K562 (cell line): ENCODE results near the gene TRIM43. TPM values are rescaled to one million over a fixed set of nuclear protein-coding genes. Genes with fewer than 3 reads are reported as not detected.
A peak's percentile ranks its signal among the peaks of the same experiment; 100 is the strongest.

Source experiments
- EGR1 ChIP-seq: fragments of 450-650 bp; conservative IDR thresholded peaks from 2 replicates; pipeline ENCODE4 v1.6.1; 2017; ENCODE audit warnings: mild to moderate bottlenecking
- ETV5 ChIP-seq: sonication (generic); formaldehyde crosslinking; IDR thresholded peaks from 2 replicates; pipeline ENCODE4 v1.4.0; 2020; ENCODE audit warnings: low read depth, mild to moderate bottlenecking, missing genetic modification reagents
- FOXJ2 ChIP-seq: fragments of 200-800 bp; sonication (Bioruptor generic); IDR thresholded peaks from 2 replicates; pipeline ENCODE4 v1.6.1; 2016; ENCODE audit warnings: missing genetic modification characterization, missing compliant biosample characterization
- KDM4B ChIP-seq, 2 experiments: fragments of 450-650 bp in 1 of 2; sonication (generic) in 1 of 2; IDR thresholded peaks; 2 replicates each; pipeline ENCODE4 v1.6.1; 2016 to 2017; ENCODE audit warnings: borderline replicate concordance in 2 of 2, antibody characterized with exemption in 1 of 2, low read depth in 1 of 2, mild to moderate bottlenecking in 1 of 2
- MYBL2 ChIP-seq, 2 experiments: fragments of 450-650 bp in 1 of 2; sonication (generic) in 1 of 2; formaldehyde crosslinking in 1 of 2; IDR thresholded peaks; 2 replicates each; pipeline versions ENCODE4 v1.6.1 to v1.8.1; 2017 to 2022; ENCODE audit warnings: borderline replicate concordance in 1 of 2, inconsistent platforms in 1 of 2, low read depth in 1 of 2, mild to moderate bottlenecking in 1 of 2, missing genetic modification reagents in 1 of 2, moderate library complexity in 1 of 2
- POLR2A ChIP-seq: fragments of 450-650 bp; conservative IDR thresholded peaks from 2 replicates; pipeline ENCODE4 v1.6.1; 2016
- PTRF ChIP-seq: fragments of 450-650 bp; IDR thresholded peaks from 2 replicates; pipeline ENCODE4 v1.6.1; 2016; ENCODE audit warnings: mild to moderate bottlenecking, missing genetic modification characterization, missing compliant biosample characterization
- RBM15 ChIP-seq: fragments of 200-400 bp; formaldehyde crosslinking; IDR thresholded peaks from 2 replicates; pipeline ENCODE4 v1.6.1; 2018; ENCODE audit warnings: mild to moderate bottlenecking, low read length, moderate library complexity; ENCODE audit not compliant: insufficient read depth
- RNF2 ChIP-seq: sonication (generic); IDR thresholded peaks from 2 replicates; pipeline ENCODE4 v1.6.1; 2016
- SIX5 ChIP-seq, 2 experiments: IDR thresholded peaks; 2 replicates each; pipeline ENCODE4 v1.6.1; 2011; ENCODE audit warnings: low read length in 2 of 2, borderline replicate concordance in 1 of 2, low read depth in 1 of 2, mild to moderate bottlenecking in 1 of 2, moderate library complexity in 1 of 2; ENCODE audit not compliant: insufficient read depth in 1 of 2
- SMARCC2 ChIP-seq: fragments of 450-650 bp; IDR thresholded peaks from 2 replicates; pipeline ENCODE4 v1.6.1; 2017; ENCODE audit warnings: antibody characterized with exemption, moderate library complexity, mild to moderate bottlenecking, low read depth
- TRIM28 ChIP-seq: fragments of 450-650 bp; IDR thresholded peaks from 2 replicates; pipeline ENCODE4 v1.6.1; 2017
- XRCC5 ChIP-seq: fragments of 200-400 bp; formaldehyde crosslinking; IDR thresholded peaks from 2 replicates; pipeline ENCODE4 v1.6.1; 2017; ENCODE audit warnings: low read depth, mild to moderate bottlenecking, low read length
- polyA plus RNA-seq, 8 experiments: library from polyadenylated mRNA; depleted of rRNA in 4 of 8; stranded (reverse) in 5 of 8; unstranded in 3 of 8; fragments of >200 nt; fragmentation: Nextera tagmentation in 2 of 8; fragmentation: Illumina TruSeq in 1 of 8; extraction: Ambion mirVana in 2 of 8; extraction: Trizol in 1 of 8; gene quantifications; 2 replicates each; pipeline versions ENCODE4 v1.2.1 to v1.2.3, GENCODE V29; 2011 to 2014; ENCODE audit warnings: inconsistent platforms in 1 of 8, missing spikeins in 1 of 8
- total RNA-seq, 7 experiments: library from RNA; depleted of rRNA in 6 of 7; stranded (reverse); fragments of >200 nt in 6 of 7; fragmentation: Illumina TruSeq in 2 of 7; extraction: Trizol in 2 of 7; gene quantifications; 2 replicates each; pipeline versions ENCODE4 v1.2.1 to v1.2.3, GENCODE V29; 2011 to 2021; ENCODE audit warnings: low replicate concordance in 1 of 7
- TF ChIP-seq, protein P1 (sequence below): sonication (generic); formaldehyde crosslinking; IDR thresholded peaks from 2 replicates; pipeline ENCODE4 v1.8.0; 2023; ENCODE audit warnings: missing genetic modification reagents, mild to moderate bottlenecking, borderline replicate concordance
- TF ChIP-seq, protein P2 (sequence below): fragments of 450-650 bp; IDR thresholded peaks from 2 replicates; pipeline ENCODE4 v1.6.1; 2018; ENCODE audit not compliant: partially characterized antibody
- TF ChIP-seq, protein P3 (sequence below): IDR thresholded peaks from 2 replicates; pipeline ENCODE4 v1.6.1; 2011; ENCODE audit not compliant: insufficient read length; ENCODE audit errors: extremely low read depth

Gene TRIM43
- total and polyA plus RNA-seq, 9 of the 15 experiments (the other 6 are each of a cell fraction or from before 2014, with no cell fraction given) = not detected

DNA sequence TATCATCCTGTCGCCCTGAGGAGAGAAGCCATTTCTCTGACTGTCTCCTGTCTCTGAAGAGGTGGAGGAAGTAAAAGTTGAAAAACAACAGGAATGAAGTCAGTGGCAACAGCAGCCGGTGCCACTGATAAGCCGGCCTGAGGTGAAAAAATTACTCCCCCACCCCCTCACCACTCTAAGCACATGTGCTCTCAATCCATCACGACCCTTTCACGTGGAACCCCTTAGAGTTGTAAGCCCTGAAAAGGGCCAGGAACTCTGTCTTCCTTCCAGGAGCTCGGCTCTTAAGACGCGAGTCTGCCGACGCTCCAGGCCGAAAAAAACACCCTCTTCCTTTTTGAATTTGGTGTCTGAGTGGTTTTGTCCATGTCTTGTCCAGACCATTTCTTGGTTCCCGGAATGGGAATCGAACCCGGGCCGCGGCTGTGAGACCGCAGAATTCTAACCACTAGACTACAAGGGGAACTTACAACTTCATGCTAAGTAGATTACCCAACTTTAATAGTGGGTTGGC lies 40.7 kb upstream of the TRIM43 start (continued):
- TF ChIP-seq ETV5 = no peak
- 0 out of 4 replicates have a peak, but pooled peaks of 1 of the 2 experiments have one; percentile 23 for TF ChIP-seq KDM4B (IDR thresholded peaks at IDR 0.05; ENCODE audit: borderline replicate concordance in 2 of 2, low read depth in 1 of 2)
- no peak for TF ChIP-seq PTRF
- TF ChIP-seq RBM15 = no peak
- TF ChIP-seq EGR1 = peak; percentile 46
- TF ChIP-seq SIX5 (IDR thresholded peaks at IDR 0.05; ENCODE audit: borderline replicate concordance in 1 of 2, insufficient read depth in 1 of 2, low read depth in 1 of 2, low read length in 2 of 2) = no peak
- no peak for TF ChIP-seq TRIM28
- TF ChIP-seq, protein P1, sequence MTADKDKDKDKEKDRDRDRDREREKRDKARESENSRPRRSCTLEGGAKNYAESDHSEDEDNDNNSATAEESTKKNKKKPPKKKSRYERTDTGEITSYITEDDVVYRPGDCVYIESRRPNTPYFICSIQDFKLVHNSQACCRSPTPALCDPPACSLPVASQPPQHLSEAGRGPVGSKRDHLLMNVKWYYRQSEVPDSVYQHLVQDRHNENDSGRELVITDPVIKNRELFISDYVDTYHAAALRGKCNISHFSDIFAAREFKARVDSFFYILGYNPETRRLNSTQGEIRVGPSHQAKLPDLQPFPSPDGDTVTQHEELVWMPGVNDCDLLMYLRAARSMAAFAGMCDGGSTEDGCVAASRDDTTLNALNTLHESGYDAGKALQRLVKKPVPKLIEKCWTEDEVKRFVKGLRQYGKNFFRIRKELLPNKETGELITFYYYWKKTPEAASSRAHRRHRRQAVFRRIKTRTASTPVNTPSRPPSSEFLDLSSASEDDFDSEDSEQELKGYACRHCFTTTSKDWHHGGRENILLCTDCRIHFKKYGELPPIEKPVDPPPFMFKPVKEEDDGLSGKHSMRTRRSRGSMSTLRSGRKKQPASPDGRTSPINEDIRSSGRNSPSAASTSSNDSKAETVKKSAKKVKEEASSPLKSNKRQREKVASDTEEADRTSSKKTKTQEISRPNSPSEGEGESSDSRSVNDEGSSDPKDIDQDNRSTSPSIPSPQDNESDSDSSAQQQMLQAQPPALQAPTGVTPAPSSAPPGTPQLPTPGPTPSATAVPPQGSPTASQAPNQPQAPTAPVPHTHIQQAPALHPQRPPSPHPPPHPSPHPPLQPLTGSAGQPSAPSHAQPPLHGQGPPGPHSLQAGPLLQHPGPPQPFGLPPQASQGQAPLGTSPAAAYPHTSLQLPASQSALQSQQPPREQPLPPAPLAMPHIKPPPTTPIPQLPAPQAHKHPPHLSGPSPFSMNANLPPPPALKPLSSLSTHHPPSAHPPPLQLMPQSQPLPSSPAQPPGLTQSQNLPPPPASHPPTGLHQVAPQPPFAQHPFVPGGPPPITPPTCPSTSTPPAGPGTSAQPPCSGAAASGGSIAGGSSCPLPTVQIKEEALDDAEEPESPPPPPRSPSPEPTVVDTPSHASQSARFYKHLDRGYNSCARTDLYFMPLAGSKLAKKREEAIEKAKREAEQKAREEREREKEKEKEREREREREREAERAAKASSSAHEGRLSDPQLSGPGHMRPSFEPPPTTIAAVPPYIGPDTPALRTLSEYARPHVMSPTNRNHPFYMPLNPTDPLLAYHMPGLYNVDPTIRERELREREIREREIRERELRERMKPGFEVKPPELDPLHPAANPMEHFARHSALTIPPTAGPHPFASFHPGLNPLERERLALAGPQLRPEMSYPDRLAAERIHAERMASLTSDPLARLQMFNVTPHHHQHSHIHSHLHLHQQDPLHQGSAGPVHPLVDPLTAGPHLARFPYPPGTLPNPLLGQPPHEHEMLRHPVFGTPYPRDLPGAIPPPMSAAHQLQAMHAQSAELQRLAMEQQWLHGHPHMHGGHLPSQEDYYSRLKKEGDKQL (CRISPR knock-in tag) = no peak
- TF ChIP-seq MYBL2 (IDR thresholded peaks at IDR 0.05; ENCODE audit: low read depth) = no peak
- no peak for TF ChIP-seq MYBL2 (CRISPR knock-in tag; IDR thresholded peaks at IDR 0.05; ENCODE audit: borderline replicate concordance)
- TF ChIP-seq POLR2A = 0 out of 2 replicates have a peak, but pooled peaks have one; percentile 27
- no peak for TF ChIP-seq FOXJ2 (tag)
- TF ChIP-seq, protein P2, sequence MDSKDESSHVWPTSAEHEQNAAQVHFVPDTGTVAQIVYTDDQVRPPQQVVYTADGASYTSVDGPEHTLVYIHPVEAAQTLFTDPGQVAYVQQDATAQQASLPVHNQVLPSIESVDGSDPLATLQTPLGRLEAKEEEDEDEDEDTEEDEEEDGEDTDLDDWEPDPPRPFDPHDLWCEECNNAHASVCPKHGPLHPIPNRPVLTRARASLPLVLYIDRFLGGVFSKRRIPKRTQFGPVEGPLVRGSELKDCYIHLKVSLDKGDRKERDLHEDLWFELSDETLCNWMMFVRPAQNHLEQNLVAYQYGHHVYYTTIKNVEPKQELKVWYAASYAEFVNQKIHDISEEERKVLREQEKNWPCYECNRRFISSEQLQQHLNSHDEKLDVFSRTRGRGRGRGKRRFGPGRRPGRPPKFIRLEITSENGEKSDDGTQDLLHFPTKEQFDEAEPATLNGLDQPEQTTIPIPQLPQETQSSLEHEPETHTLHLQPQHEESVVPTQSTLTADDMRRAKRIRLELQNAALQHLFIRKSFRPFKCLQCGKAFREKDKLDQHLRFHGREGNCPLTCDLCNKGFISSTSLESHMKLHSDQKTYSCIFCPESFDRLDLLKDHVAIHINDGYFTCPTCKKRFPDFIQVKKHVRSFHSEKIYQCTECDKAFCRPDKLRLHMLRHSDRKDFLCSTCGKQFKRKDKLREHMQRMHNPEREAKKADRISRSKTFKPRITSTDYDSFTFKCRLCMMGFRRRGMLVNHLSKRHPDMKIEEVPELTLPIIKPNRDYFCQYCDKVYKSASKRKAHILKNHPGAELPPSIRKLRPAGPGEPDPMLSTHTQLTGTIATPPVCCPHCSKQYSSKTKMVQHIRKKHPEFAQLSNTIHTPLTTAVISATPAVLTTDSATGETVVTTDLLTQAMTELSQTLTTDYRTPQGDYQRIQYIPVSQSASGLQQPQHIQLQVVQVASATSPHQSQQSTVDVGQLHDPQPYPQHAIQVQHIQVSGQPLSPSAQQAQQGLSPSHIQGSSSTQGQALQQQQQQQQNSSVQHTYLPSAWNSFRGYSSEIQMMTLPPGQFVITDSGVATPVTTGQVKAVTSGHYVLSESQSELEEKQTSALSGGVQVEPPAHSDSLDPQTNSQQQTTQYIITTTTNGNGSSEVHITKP = peak; percentile 85
- TF ChIP-seq, protein P3, sequence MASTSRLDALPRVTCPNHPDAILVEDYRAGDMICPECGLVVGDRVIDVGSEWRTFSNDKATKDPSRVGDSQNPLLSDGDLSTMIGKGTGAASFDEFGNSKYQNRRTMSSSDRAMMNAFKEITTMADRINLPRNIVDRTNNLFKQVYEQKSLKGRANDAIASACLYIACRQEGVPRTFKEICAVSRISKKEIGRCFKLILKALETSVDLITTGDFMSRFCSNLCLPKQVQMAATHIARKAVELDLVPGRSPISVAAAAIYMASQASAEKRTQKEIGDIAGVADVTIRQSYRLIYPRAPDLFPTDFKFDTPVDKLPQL = no peak
- TF ChIP-seq SMARCC2 = peak; percentile 40; the same call in 1 of the 2 replicates
- peak; percentile 44; the same call in 1 of the 2 replicates for TF ChIP-seq RNF2
- TF ChIP-seq XRCC5 = no peak
